Right lung (tissue), 5 donors: ENCODE results near the gene TTPAL. TPM values are rescaled to one million over a fixed set of nuclear protein-coding genes. Genes with fewer than 3 reads are reported as not detected.

ENCODE experiments used
- DNase-seq, 2 donors: peaks; one replicate each; pipeline ENCODE4 v3.0.0-alpha.2; 2013
- polyA plus RNA-seq, 5 donors: library from polyadenylated mRNA; unstranded; fragments of 120-200 nt; gene quantifications; one replicate each; pipeline versions ENCODE4 v1.2.1 to v1.2.3, GENCODE V29; 2013; ENCODE audit warnings: inconsistent platforms in 1 of 5, low replicate concordance in 1 of 5; ENCODE audit not compliant: insufficient read length in 5 of 5, insufficient read depth in 1 of 5

Gene TTPAL
- polyA plus RNA-seq, 5 donors, result 10.1 to 12.8 (median 10.4) TPM

DNA sequence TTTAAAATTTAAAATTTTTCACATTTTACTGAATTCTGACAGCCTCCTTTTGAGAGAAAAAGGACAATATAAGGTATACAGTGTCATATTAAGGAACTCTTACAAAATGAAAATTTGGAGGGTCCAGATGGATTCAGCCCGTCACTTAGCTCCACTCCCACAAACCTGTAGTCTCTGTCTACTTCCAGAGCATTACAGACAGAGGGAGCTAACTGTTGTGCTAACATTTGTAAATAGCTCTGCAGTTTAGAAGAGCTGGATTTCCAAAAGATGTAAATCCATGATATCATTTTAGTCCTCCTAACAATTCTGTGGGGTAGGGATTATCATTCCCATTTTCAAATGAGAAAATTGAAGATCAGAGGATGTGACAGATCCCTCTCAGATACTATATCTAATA lies 62.3 kb downstream of the TTPAL start:
- DNase-seq, result no peak

DNA sequence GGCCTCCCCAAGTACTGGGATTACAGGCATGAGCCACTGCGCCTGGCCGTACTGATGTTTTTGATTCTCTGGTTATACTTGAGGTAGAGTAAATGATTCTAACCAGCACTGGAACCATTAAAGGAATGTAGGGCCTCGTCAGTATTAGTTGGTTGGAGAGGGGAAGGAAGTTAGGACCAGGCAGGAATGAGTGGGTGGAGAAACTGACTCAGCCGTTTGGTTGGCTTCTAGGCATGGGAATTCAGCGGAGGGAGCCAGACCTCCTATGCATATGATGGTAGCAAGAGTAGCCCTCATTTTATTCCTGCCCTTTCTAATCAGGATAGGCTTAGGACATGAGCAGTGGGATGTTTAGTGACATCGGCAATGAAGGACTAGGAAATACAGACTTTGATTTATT lies 65.2 kb downstream of the TTPAL start:
- DNase-seq, result no peak

DNA sequence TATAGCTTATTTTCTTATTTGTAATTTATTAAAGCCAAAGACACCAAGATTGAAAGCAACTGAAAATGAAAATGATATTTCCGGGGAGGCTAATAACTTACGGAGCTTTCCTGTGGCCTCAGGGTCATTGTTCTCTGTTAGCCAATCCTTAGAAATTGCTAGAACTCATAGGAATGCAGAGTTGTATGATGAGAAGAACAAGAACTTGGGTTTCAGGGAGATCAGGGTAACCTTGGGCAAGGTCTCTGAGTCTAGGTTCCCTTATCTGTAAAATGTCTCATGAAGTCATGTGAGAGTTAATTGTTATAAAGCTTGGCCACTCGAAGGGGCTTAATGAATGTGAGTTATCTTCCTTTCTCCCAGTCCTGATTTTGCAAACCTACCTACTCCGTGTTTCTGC lies 66.3 kb downstream of the TTPAL start:
- DNase-seq, result no peak

DNA sequence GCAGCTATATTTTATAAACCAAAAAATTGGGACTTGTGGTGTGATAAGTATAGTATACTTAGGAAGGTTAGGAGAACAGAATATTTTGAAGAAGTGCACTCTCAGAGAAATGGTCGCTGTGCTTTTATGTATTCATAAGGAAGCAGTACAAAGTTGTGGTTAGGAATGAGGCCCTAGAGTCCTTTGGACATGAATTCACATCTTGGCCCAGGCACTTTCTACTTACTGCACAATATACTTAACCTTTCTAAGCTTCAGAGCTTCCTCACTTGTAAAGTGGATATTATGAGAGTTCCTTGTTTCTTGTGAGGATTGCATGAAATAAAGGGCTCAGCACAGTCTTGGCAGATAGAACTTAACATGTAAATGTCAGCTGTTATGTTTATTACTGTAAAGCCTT lies 67.2 kb downstream of the TTPAL start:
- DNase-seq, result no peak

DNA sequence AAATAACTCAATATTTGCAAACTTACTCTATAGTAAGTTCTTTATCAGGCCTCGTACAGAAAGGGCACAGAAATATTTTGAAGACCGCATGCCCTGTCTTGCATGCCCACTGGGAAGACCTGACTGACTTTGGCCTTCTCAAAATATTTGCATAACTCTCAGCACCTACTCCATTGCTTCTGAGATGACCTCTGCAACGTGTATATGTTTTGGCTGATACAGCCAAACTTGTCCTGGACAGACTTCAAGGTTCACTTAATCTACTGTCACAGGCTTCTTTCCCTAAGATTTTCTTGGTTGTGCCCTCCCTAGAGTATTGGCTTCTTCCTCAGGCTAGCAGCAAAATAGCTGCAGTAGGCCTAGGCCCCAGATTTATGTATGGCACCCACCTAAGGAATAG lies 67.7 kb downstream of the TTPAL start:
- no peak for DNase-seq

Other genes starting within 250 kb of the TTPAL start
- gene GDAP1L1, start 228.6 kb upstream of the TTPAL start, polyA plus RNA-seq, result under 1 TPM; 0.14 to 0.84 (median 0.40) TPM
- gene FITM2, start 164.7 kb upstream of the TTPAL start, polyA plus RNA-seq, result 1 to 10 TPM; 7.1 to 9.4 (median 7.8) TPM
- under 1 TPM in 2 of 5 donors, not detected in 3; 0.09 to 0.17 TPM for gene R3HDML, start 138.8 kb upstream of the TTPAL start, polyA plus RNA-seq
- gene HNF4A, start 120.2 kb upstream of the TTPAL start, polyA plus RNA-seq, result 1 to 10 TPM in 1 of 5 donors, under 1 TPM in 4; 0.78 to 1.2 (median 0.87) TPM
- 10 to 100 TPM; 61.6 to 83.5 (median 73.0) TPM for gene SERINC3, start 46.2 kb downstream of the TTPAL start, polyA plus RNA-seq
- gene PKIG, start 106.7 kb downstream of the TTPAL start, polyA plus RNA-seq, result 10 to 100 TPM; 49.1 to 68.5 (median 62.4) TPM
- 1 to 10 TPM; 4.8 to 7.9 (median 5.8) TPM for gene ADA, start 175.8 kb downstream of the TTPAL start, polyA plus RNA-seq
- gene CCN5, start 239.5 kb downstream of the TTPAL start, polyA plus RNA-seq, result under 1 TPM; 0.27 to 0.43 (median 0.36) TPM